ENCODE measurements around the gene KRTAP10-4.
A peak's percentile ranks its signal among the peaks of the same experiment; 100 is the strongest.

The KRTAP10-4 gene

GRCh38 chr21:44580231-44580821 is 6.8 kb downstream of the KRTAP10-4 start, which contains the start of gene KRTAP10-5:
TSS of gene KRTAP10-5 (minus strand) at chr21:44580604. CDS start at chr21:44580578, 26 bp downstream.
- peak; percentile 27 for DNase-seq

GRCh38 chr21:44581158-44581557 is 7.6 kb downstream of the KRTAP10-4 start:
- DNase-seq = no peak

- no peak for DNase-seq
Measured at GRCh38 chr21:44582055-44582454, 8.5 kb downstream of the KRTAP10-4 start.

- peak; percentile 48 for DNase-seq
Measured at GRCh38 chr21:44583089-44583799, 9.7 kb downstream of the KRTAP10-4 start.

- no peak for DNase-seq
Measured at GRCh38 chr21:44583800-44584147, 10.2 kb downstream of the KRTAP10-4 start.

GRCh38 chr21:44585892-44586291 is 12.4 kb downstream of the KRTAP10-4 start:
- no peak for DNase-seq

- no peak for DNase-seq
Measured at GRCh38 chr21:44589094-44589493, 15.6 kb downstream of the KRTAP10-4 start.

GRCh38 chr21:44589586-44590305 is 16.2 kb downstream of the KRTAP10-4 start:
- DNase-seq = peak; percentile 21

GRCh38 chr21:44590311-44590721 is 16.8 kb downstream of the KRTAP10-4 start:
- DNase-seq = no peak

GRCh38 chr21:44590897-44591800 is 17.6 kb downstream of the KRTAP10-4 start:
- peak; percentile 32 for DNase-seq

- DNase-seq = peak; percentile 32
Measured at GRCh38 chr21:44591801-44592130, 18.2 kb downstream of the KRTAP10-4 start.

- peak; percentile 29 for DNase-seq
Measured at GRCh38 chr21:44592446-44593311, 19.1 kb downstream of the KRTAP10-4 start, which contains the start of gene KRTAP10-6. TSS of gene KRTAP10-6 (minus strand) at chr21:44592505. CDS start at chr21:44592484, 21 bp downstream.

- DNase-seq = peak; percentile 43
Measured at GRCh38 chr21:44593598-44594405, 20.3 kb downstream of the KRTAP10-4 start.

GRCh38 chr21:44594406-44594916 is 20.9 kb downstream of the KRTAP10-4 start:
- DNase-seq = no peak

- DNase-seq = no peak
Measured at GRCh38 chr21:44595524-44595923, 22.0 kb downstream of the KRTAP10-4 start.

GRCh38 chr21:44596068-44596725 is 22.7 kb downstream of the KRTAP10-4 start:
- peak; percentile 19 for DNase-seq

GRCh38 chr21:44598061-44598460 is 24.5 kb downstream of the KRTAP10-4 start:
- DNase-seq = no peak

- DNase-seq = no peak
Measured at GRCh38 chr21:44599264-44600029, 25.9 kb downstream of the KRTAP10-4 start.
